GM21367 (cell line): ENCODE measurements around the gene SOCS1.

Source experiments
- ATAC-seq: cut with Tn5 transposase; IDR thresholded peaks from one replicate; pipeline ENCODE4 v1.9.1; 2021; ENCODE audit not compliant: unreplicated experiment

Gene SOCS1

GRCh38 chr16:11289202-11289601 lies 33.2 kb upstream of the SOCS1 start:
- no peak for ATAC-seq

- no peak for ATAC-seq
These were observed 29.8 kb upstream of the SOCS1 start for GRCh38 chr16:11285842-11286241.

GRCh38 chr16:11283820-11284248 lies 27.8 kb upstream of the SOCS1 start:
- no peak for ATAC-seq

GRCh38 chr16:11280616-11281522 lies 24.9 kb upstream of the SOCS1 start, which contains the start of gene PRM1:
TSS of gene PRM1 (minus strand) at chr16:11281330. CDS start at chr16:11281238, 92 bp downstream.
- ATAC-seq = no peak

- ATAC-seq = no peak
These were observed 23.0 kb upstream of the SOCS1 start for GRCh38 chr16:11278681-11279628.

- no peak for ATAC-seq
These were observed 21.8 kb upstream of the SOCS1 start for GRCh38 chr16:11277607-11278337.

GRCh38 chr16:11276896-11277593 lies 21.0 kb upstream of the SOCS1 start:
- no peak for ATAC-seq

GRCh38 chr16:11276143-11276895 lies 20.3 kb upstream of the SOCS1 start, which contains the start of gene PRM2:
TSS of gene PRM2 (minus strand) at chr16:11276480. CDS start at chr16:11276370, 110 bp downstream.
- ATAC-seq = no peak

- ATAC-seq = no peak
These were observed 19.0 kb upstream of the SOCS1 start for GRCh38 chr16:11274964-11275363.

- ATAC-seq = no peak
These were observed 17.8 kb upstream of the SOCS1 start for GRCh38 chr16:11273721-11274324.

- no peak for ATAC-seq
These were observed 17.1 kb upstream of the SOCS1 start, which contains the start of gene PRM3 for GRCh38 chr16:11272921-11273720. TSS of gene PRM3 (minus strand) at chr16:11273629. CDS start at chr16:11273595, 34 bp downstream.

GRCh38 chr16:11272484-11272883 lies 16.5 kb upstream of the SOCS1 start:
- ATAC-seq = no peak

- no peak for ATAC-seq
These were observed 15.6 kb upstream of the SOCS1 start for GRCh38 chr16:11271610-11272009.

- ATAC-seq = no peak
These were observed 14.7 kb upstream of the SOCS1 start for GRCh38 chr16:11270602-11271162.

- ATAC-seq = no peak
These were observed 12.9 kb upstream of the SOCS1 start, which contains the start of gene TNP2 for GRCh38 chr16:11268921-11269375. TSS of gene TNP2 (minus strand) at chr16:11269325. CDS start at chr16:11269262, 63 bp downstream.

- ATAC-seq = no peak
These were observed 9.1 kb upstream of the SOCS1 start for GRCh38 chr16:11265124-11265523.

- no peak for ATAC-seq
These were observed 8.3 kb upstream of the SOCS1 start for GRCh38 chr16:11264155-11264832.
